HG03354 (cell line): ENCODE data around the gene PTGIR.

Experiments
- ATAC-seq: cut with Tn5 transposase; IDR thresholded peaks from one replicate; pipeline ENCODE4 v1.9.1; 2021; ENCODE audit warnings: mild to moderate bottlenecking; ENCODE audit not compliant: unreplicated experiment, poor library complexity, severe bottlenecking

The PTGIR gene, protein sequence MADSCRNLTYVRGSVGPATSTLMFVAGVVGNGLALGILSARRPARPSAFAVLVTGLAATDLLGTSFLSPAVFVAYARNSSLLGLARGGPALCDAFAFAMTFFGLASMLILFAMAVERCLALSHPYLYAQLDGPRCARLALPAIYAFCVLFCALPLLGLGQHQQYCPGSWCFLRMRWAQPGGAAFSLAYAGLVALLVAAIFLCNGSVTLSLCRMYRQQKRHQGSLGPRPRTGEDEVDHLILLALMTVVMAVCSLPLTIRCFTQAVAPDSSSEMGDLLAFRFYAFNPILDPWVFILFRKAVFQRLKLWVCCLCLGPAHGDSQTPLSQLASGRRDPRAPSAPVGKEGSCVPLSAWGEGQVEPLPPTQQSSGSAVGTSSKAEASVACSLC

DNA sequence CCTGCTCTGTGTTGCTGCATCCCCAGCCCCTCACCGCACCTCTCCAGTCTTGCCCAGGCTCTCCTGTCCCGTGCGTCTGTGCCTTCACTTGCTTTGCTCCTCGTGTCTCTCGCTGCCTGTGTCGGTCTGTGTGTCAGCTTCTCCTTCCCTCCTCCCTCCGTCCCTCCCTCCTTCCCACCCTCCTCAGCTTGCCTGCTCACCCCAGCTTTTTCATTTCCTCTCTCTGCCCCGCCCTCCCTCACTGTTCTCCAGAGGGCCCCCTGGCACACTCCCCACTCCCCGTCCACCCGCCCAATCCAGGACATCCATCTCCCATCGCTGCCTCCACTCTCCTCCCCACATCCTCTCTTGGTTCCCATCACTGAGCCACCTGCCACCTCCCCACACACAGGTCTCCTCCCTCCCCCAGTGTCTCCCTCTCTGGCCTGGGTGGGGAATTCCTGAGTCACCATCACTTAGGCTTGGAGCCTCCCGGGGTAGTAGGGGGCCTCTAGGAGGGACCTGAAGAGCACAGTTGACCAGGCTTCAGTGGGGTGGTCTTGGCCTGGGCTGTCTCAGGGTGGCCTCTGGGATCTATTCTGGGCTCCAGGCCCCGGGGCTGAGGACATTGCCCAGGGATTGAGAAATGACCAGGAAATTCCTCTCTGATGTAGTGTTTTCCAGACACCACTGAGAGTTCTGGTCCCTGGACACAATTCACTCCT, at the start of gene PTGIR:
Gene PTGIR, minus strand, starts transcription at position 132 of the 704 bp plus-strand sequence. CDS start 864 bp downstream, outside the sequence.
- ATAC-seq = no peak

DNA sequence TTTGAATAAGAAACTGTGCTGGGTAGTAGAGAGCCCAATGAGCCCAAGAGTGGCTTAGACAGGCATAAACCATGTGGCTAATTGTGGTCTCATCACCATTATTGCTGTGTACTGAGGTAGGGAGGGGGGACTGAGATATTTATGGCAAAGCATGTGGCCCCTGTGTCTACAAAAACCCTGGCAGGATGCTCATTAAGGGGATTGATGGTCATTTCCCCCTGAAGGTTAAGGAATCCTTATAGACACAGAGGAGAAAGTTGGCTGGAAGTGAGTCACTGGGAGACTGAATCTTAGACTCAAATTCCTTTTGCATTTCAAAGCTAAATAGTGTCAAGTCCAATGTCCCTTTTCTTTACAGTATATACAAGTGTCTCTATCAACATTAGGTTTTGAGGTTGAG, 45.9 kb upstream of the PTGIR start:
- no peak for ATAC-seq

- no peak for ATAC-seq
These were observed 43.8 kb upstream of the PTGIR start for GRCh38 chr19:46668662-46669061.

DNA sequence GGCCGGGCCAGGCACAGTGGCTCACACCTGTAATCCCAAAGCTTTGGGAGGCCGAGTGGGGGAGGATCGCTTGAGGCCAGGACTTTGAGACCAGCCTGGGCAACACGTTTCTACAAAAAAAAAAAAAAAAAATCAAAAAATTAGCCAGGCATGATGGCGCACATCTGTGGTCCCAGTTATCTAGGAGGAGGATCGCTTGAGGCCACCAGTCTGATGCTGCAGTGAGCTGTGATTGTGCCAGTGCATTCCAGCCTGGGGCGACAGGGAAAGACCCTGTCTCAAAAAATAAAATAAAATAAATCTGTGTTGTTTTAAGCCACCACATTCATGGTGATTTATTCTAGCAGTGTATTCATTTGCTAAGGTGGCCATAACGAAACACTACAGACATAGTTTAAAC, 40.2 kb upstream of the PTGIR start:
- no peak for ATAC-seq

- ATAC-seq = no peak
These were observed 37.1 kb upstream of the PTGIR start for GRCh38 chr19:46661735-46662592.

DNA sequence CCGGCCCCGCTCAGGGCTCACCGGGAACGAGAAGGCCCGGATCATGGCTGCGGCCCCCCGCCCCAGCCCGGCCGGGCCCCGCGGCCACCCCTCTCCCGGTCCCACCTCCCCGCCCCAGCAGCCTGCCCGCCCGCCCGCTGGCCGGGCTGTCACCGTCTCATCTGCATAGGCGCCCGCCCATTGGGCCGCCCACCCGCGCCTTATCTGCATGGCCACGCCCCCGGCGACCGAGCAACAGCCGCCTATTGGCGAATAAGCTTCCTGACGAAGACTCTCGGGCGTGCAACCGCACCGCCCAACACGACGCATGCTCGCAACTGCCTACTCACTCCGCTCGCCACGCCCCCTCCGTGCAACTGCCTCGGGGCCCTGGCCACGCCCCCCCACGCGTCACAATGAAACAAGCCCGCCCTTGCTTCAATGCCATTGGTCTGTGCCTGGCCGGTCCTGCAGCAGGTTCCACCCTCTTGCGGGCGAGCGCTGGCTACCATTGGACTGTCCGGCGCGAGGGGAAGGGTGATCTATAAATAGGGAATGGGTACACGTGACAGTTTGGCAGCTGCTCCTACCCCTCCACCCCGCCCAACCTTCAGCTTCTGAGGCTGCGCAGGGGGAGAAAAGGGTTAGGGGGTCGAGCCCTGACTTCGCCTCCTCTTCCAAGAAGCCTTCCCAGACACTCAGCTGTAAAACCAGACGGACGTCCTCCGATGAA, 36.3 kb upstream of the PTGIR start, which contains the start of gene DACT3:
Gene DACT3, minus strand, starts transcription at position 163 of the 712 bp plus-strand sequence. Its CDS starts 118 bp downstream, at position 45.
- ATAC-seq = peak; percentile 91

DNA sequence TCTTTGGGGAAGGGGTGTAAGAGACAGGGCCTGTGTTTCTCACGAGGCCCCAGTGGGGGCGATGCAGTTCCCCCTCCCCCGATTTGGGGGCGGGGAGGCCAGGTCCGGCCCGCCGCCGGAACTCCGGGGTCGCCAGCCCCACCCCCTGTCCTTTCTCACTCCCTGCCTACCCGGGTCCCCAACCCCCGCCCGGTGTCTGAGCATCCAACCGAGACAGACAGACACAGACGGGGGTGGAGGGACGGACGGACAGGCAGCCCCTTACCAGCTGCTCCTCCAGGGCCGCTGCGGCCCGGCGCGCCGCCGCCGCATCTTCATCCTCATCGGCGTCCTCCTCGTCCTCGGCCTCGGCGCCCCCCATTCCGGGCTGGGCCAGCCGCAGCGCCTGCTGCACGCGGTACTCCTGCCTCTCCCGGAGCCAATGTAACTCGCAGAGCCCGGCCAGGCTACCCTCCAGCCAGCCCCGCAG, 35.7 kb upstream of the PTGIR start:
- ATAC-seq = peak; percentile 5

DNA sequence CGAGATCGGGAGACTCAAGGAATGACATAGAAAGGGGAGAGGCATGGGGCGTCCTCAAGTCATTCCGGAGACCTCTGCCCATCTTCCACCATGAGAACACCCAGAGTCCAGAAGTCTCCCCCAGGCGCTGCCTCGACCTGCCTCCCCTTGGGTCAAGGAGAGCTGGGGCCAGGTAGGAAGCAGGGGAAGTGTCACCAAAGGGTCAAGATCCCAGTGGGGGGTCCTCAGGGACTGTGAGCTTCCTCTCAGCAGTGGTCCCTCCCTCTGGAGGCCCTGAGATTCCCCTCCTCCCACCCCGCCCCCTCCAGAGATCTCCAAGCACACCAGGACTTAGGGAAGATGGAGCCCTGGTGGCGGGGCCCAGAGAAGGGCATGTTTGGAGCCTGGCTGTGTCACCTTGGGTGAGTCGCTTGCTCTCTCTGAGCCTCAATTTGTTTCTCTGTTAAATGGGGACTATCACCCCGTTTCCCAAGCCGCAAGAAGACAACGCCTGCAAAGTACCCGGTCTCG, 35.2 kb upstream of the PTGIR start:
- ATAC-seq = no peak

- no peak for ATAC-seq
These were observed 34.5 kb upstream of the PTGIR start for GRCh38 chr19:46659151-46660007.

DNA sequence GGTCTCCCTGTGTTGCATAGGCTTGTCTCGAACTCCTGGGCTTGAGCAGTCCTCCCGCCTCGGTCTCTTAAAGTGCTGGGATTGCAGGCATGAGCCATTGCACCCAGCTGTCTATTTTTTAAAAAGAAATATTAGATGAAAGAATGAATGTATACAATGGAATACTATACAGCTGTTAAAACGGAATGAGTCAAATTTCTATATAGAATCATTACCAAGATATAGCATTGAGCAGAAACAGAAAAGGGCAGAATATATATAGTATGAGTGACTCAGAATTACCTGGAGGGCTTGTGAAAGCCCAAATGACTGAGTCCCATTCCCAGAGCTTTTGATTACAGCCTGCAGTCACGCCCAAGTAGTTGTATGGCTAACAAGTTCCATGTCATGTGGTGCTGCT, 31.7 kb upstream of the PTGIR start:
- ATAC-seq = no peak

DNA sequence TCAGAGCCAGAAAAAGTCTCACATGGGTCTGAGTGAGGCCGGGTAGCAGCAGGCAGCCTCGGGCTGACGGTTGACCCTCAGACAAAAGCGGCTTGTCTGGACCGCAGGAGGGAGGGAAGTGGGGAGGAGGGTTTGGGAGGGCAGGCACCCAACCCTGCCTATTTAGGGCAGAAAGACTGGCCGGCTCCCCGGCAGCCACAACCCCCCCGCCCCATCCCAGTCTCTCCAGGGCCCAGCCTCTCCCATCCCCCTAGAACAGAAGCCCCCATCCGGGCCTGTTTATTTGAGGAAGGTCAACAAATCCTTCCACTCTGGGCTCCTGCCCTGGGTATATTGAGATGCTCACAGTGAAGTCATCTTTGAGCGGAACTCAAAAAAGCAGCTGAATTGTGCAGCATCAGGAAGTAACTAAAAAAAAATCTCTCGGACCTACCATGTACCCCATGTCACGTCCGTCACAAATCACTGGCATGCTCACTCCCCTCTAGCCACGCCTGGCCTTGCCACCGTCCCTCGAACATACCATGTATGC, 29.8 kb upstream of the PTGIR start:
- no peak for ATAC-seq

DNA sequence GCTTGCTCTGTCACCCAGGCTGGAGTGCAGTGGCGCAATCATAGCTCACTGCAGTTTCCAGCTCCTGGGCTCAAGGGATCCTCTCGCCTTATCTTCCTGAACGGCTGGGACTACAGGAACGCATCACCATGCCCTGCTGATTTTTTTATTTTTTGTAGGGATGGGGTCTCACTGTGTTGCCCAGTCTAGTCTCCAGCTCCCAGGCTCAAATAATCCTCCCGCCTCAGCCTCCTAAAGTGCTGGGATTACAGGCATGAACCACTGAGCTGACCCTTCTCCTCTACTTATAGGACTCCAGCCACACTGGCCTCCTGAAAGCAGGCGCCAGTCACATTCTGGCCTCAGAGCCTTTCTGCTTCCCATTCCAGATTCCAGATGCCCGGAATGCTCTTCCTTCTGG, 25.6 kb upstream of the PTGIR start:
- no peak for ATAC-seq

DNA sequence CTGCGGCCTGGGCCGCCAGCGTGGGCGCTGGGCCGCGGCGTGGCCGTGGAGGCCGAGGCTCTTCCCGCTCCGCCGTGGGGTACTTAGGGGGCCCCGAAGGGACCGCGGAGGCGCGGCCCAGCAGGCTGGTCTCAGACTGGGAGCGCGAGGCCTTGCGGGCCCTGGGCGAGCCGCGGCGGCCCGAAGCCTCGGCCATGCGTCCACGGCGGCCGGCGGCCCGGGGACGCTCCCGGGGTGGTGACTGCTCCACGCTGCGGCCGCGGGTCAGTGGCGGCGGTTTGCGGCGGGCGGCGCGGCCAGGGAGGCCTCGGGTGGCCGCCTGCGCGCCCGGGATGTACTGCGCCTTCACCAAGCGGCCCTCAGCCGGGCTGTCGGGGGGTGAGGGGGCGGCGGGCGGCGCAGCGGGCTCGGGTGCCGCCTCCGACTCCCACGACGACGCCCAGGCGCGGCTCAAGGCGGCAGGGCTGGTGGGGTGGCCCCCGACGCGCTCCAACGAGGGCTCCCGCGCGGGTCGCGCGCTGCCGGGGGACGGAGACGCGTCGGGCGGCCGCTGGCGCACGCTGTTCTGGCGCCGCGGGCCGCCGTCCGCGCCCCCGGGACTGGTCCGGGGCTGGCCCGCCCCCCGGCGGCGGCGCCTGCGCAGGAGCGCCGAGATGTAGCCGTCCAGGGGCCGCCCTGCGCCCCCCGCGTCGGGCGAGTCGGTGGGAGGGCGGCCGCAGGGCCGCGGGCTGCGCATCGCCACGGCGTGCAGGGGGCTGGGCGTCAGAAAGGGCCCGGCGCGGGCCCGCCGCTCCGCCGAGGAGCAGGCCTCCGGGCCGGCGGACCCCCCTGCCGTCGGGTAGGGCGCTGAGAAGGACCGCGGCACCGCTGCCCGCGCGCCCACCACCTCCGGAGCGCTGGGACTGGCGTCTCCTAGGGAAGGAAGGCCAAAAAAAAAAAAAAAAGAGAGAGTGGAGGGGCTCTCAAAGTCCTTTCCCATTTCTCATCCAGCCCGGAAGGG, 24.4 kb upstream of the PTGIR start:
- ATAC-seq = no peak

GRCh38 chr19:46648060-46648960, 23.4 kb upstream of the PTGIR start:
- ATAC-seq = no peak

DNA sequence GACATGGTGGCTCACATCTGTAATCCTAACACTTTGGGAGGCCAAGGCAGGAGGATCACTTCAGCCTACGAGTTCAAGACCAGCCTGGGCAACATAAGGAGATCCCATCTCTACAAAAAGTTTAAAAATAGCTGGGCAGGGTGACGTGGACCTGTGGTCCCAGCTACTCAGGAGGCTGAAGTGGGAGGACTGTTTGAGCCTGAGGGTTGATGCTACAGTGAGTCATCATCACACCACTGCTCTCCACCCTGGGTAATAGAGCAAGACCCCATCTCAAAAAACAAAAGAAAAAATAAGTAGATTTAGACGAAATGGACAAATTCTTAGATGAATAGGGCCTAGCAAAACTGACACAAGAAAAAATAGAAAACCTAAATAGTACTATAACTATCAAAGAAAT, 21.5 kb upstream of the PTGIR start:
- ATAC-seq = no peak

GRCh38 chr19:46644720-46645119, 19.8 kb upstream of the PTGIR start:
- ATAC-seq = no peak
